ENCODE data around the gene KCNQ2. TPM values are rescaled to one million over a fixed set of nuclear protein-coding genes. Genes with fewer than 3 reads are reported as not detected.

KCNQ2 gene
- total RNA-seq, 2 donors from 2014 or later, result 1.8 to 3.0 TPM

- intact Hi-C loops (cut with DNase I), result no loop called here
- no peak overlapping the region for H3K4me3 ChIP-seq
- no peak for TF ChIP-seq POLR2A (IDR thresholded peaks at IDR 0.05)
- TF ChIP-seq, protein P1, sequence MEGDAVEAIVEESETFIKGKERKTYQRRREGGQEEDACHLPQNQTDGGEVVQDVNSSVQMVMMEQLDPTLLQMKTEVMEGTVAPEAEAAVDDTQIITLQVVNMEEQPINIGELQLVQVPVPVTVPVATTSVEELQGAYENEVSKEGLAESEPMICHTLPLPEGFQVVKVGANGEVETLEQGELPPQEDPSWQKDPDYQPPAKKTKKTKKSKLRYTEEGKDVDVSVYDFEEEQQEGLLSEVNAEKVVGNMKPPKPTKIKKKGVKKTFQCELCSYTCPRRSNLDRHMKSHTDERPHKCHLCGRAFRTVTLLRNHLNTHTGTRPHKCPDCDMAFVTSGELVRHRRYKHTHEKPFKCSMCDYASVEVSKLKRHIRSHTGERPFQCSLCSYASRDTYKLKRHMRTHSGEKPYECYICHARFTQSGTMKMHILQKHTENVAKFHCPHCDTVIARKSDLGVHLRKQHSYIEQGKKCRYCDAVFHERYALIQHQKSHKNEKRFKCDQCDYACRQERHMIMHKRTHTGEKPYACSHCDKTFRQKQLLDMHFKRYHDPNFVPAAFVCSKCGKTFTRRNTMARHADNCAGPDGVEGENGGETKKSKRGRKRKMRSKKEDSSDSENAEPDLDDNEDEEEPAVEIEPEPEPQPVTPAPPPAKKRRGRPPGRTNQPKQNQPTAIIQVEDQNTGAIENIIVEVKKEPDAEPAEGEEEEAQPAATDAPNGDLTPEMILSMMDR (IDR thresholded peaks at IDR 0.05), result no peak
- ATAC-seq, result no peak
- H3K36me3 ChIP-seq (replicated peaks in 1 of 2; ENCODE audit: insufficient read depth in 1 of 2, low read depth in 2 of 2), result no peaks in the 10 kb centered on the region
- WGBS, 2 donors, result 69 to 75% methylated on average over 12 of the region's 12 CpGs
- DNase-seq, result no peak
- H3K9me3 ChIP-seq, result no peaks in the 10 kb centered on the region
- no peaks in the 10 kb centered on the region for H3K27me3 ChIP-seq
- H3K4me1 ChIP-seq, result no peaks in the 10 kb centered on the region
- no peak overlapping the region for H3K27ac ChIP-seq
Observed at GRCh38 chr20:63396300-63396699, 76.2 kb downstream of the KCNQ2 start.

DNA sequence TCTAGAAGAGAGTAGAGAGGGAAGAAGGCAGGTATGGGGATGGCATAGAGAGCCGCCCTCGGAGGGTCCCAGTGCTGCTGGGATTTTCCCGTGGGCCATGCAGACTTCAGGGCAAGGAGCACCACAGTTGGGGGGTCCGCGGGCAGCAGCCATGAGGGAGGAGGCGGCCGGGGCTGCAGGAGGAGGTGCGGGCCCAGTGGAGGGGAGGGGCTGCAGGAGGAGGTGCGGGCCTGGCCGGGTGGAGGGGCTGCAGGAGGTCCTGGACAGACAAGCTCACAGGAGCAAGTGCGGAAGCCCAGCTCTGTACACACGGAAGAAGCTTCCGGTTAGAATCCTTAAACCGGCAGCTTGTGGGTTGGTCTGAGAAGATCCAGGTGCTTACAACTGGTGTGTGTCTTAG is 76.7 kb downstream of the KCNQ2 start:
- TF ChIP-seq, protein P1 (IDR thresholded peaks at IDR 0.05), result no peak
- no peak for TF ChIP-seq POLR2A (IDR thresholded peaks at IDR 0.05)
- DNase-seq, result no peak
- intact Hi-C loops (cut with DNase I), result no loop called here
- no peaks in the 10 kb centered on the region for H3K36me3 ChIP-seq (replicated peaks in 1 of 2; ENCODE audit: insufficient read depth in 1 of 2, low read depth in 2 of 2)
- H3K4me1 ChIP-seq, result no peaks in the 10 kb centered on the region
- no peaks in the 10 kb centered on the region for H3K9me3 ChIP-seq
- H3K27me3 ChIP-seq, result no peaks in the 10 kb centered on the region
- no peak overlapping the region for H3K4me3 ChIP-seq
- no peak overlapping the region for H3K27ac ChIP-seq
- no peak for ATAC-seq
- 36 to 58% methylated on average over 14 of the region's 14 CpGs for WGBS, 2 donors

DNA sequence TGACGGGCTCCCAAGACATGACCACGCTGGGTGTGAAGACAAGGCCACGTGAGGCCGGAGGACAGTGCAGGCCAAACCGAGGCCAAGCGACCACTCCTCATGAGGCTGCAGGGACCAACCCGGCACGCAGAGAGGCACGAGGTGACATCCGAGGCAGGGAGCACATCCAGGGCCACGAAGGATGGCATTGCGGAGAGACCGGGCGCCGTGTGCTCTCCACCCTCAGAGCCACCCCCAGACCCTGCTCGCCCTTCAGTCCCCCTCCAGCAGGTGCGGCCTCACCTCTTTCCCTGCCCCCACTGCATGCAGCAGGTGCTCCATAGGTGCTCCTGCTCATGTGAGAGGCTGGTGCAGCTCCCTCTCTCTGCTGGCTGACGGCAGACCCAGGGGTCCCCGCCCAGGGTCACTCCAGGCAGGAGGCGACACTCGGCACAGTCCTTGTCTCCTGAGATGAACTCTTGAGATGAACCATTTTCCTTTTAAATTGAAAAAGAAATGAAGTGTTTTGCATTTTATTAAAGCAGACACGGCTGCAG is 77.5 kb downstream of the KCNQ2 start:
- Histone ChIP-seq H3K4me3 (no peak overlapping the region), H3K9me3 (no peaks in the 10 kb centered on the region), H3K27me3 (no peaks in the 10 kb centered on the region), H3K27ac (no peak overlapping the region), H3K4me1 (no peaks in the 10 kb centered on the region), H3K36me3 (replicated peaks in 1 of 2; ENCODE audit: insufficient read depth in 1 of 2, low read depth in 2 of 2) (no peaks in the 10 kb centered on the region)
- DNase-seq (no peak), ATAC-seq (no peak)
- TF ChIP-seq, protein P1 (IDR thresholded peaks at IDR 0.05), result no peak
- TF ChIP-seq POLR2A (IDR thresholded peaks at IDR 0.05), result no peak
- intact Hi-C loops (cut with DNase I), result no loop called here
- WGBS, 2 donors, result 53 to 56% methylated on average over 12 to 22 of the region's 22 CpGs

DNA sequence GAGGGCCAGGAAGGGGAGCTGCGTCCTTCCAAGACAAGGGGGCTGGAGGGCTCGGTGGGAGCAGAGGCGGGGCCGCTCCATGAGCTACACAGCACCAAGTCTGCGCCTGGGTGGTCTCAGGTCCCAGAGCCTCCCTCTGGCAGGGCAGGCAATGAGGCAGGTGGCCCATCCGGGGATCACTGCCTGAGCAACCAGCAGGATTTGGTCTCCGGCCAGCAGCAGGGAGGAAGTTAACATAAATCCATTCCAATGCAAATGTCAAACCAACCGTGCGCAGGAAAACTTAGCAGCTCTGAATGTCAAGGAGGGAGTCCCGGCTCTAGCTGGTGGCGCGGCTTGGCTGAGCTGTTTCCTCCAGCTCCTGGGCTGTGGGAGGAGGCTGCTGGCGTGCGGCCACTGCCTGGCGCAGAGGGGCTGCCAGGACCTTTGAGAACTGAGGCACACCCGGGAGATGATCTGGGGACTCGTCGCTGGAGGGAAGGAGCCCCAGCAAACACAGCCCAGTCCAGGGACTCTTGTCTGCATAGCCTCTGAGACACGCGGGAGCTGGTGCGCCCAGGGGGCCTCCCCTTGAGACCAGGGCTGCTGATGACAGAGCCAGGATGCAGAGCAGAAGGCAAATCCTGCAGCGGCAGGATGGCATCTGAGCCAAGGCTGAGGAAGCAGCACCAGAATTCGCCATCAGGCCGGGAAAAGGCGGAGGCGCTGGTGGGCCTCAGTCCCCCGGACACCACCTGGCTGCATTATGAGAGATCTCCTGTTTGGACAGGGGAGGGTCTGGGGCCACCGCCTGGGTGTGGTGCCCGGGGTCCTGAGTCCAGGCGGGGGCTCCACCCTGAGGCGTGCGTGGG is 78.2 kb downstream of the KCNQ2 start:
- H3K9me3 ChIP-seq, result no peaks in the 10 kb centered on the region
- no peaks in the 10 kb centered on the region for H3K27me3 ChIP-seq
- WGBS, 2 donors, result 12 to 25% methylated on average over 12 to 30 of the region's 32 CpGs
- H3K4me3 ChIP-seq, result no peak overlapping the region
- no peaks in the 10 kb centered on the region for H3K36me3 ChIP-seq (replicated peaks in 1 of 2; ENCODE audit: insufficient read depth in 1 of 2, low read depth in 2 of 2)
- intact Hi-C loops (cut with DNase I), result no loop called here
- DNase-seq, result no peak
- no peaks in the 10 kb centered on the region for H3K4me1 ChIP-seq
- H3K27ac ChIP-seq, result no peak overlapping the region
- TF ChIP-seq, protein P1 (IDR thresholded peaks at IDR 0.05), result no peak
- TF ChIP-seq POLR2A (IDR thresholded peaks at IDR 0.05), result no peak
- ATAC-seq, result no peak
